ENCODE data around the gene OTOP2.
A peak's percentile ranks its signal among the peaks of the same experiment; 100 is the strongest.
"Not testable (repeated sequence)": the region's sequence is repeated elsewhere in the genome, so short reads cannot be mapped to it uniquely, and the experiment has no call there.

The OTOP2 gene

DNA sequence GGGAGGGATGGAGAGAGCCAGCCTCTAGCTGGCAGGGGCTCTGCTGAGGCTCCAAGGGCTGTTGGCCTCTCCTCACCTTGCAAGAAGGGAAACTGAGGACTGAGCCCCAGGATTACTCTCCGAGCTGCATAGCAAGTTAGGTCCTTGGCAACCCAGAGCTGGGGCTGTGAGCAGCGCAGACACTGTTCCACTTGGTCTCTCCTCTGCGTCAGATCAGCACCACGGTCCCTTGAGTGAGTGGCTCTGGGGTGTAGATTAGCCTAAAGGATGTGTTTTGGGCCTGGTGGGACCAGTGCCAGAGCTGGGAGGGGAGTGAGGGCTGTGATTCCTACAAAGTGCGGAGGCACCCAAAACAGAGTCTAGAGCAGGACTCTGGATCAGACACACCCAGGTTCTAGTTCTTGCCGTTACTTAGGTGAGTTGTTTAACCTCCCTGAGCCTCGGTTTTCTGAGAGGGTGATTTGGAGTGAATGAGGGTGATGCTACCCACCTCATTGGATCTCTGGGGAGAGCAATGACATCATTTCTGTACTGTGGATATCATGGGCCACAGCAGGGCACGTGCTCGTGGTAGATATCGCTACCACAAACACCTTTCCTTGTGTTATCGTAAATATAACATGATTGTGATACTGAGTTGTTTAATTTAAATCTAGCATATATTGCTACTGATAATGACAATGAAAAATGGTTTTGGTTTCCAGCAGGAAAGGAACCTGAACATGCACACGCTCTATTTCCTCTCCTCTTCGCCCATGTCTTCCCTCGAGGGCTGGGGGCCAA is 22.5 kb upstream of the OTOP2 start:
- DNase-seq = no peak

DNA sequence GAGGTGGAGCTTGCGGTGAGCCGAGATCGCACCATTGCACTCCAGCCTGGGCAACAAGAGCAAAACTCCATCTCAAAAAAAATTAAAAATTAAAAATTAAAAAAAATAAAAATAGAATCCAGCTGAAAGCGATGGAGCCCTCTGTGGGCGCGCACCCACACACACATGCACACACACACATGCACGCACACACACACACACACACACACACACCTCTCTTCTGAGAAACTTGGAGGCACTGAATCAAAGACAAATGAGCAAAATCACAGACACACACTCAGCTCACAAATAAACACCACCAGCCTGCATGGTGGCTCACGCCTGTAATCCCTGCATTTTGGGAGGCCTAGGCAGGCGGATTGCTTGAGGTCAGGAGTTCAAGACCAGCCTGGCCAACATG is 21.0 kb upstream of the OTOP2 start:
- no peak for DNase-seq

DNA sequence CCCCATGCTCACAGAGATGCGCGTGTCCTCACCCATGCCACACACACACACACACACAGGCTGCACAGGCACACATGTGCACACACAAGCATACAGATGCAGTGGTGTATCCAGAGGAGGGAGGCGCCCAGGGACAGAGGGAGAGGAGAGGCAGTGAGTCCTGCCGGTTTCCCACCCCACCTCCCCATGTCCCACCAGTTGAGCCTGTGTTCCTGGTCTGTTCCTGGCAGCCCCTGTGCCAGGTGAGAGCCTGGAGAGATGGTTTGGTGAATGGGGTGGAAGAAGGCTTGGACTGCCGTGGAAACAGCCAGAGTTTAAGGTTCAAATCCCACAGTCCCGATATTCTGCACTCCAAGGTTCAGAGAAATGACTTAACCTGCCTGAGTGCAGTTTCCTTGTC is 20.4 kb upstream of the OTOP2 start:
- DNase-seq = no peak

DNA sequence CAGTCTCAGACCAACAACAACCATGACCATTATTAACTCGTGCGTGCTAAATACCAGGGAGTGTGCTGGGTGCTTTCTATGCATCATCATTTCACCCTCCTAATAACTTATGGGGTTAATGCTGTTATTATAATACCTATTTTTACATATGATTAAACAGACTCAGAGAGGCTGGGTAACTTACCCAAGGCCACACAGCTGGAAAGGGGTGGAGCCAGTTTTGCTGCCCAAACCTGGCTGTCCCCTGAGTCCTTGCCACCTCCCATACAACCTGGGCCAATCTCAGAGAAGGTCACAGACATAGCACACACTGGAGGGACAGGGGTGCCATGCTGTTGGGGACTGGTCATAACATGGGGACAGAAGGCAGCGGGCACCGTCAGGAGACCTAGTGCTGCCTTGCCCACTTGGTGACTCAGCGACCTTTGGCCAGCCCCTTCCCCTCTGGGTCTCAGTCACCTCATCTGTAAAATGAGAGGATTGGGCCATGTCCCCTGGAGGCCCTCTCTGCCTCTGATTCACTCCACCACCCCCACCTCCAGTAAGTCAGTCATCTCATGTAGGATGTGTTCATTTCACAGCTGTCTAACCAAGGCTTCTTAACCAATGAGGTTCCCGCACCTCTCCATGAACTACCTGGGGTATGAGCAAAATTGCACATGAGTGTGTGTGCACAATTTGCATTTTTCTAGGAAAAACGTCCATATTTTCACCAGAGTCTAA is 19.2 kb upstream of the OTOP2 start:
- no peak for DNase-seq

DNA sequence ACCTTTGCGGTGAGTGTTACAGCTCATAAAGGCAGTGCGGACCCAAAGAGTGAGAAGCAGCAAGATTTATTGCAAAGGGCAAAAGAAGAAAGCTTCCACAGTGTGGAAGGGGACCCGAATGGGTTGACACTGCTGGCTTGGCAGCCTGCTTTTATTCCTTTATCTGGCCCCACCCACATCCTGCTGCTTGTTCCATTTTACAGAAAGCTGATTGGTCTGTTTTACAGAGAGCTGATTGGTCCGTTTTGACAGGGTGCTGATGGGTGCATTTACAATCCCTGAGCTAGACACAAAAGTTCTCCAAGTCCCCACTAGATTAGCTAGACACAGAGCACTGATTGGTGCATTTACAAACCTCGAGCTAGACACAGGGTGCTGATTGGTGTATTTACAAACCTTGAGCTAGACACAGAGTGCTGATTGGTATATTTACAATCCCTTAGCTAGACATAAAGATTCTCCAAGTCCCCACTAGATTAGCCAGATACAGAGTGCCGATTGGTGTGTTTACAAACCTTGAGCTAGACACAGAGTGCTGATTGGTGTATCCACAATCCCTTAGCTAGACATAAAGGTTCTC is 17.8 kb upstream of the OTOP2 start:
- not testable (repeated sequence) for DNase-seq

DNA sequence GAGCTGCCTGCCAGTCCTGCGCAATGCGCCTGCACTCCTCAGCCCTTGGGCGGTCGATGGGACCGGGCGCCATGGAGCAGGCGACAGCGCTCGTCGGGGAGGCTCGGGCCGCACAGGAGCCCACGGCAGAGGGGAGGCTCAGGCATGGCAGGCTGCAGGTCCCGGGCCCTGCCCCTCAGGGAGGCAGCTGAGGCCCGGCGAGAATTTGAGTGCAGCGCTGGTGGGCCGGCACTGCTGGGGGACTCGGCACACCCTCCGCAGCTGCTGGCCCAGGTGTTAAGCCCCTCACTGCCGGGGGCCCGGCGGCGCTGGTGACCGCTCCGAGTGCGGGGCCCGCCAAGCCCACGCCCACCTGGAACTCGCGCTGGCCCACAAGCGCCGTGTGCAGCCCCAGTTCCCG is 17.1 kb upstream of the OTOP2 start:
- DNase-seq = no peak

DNA sequence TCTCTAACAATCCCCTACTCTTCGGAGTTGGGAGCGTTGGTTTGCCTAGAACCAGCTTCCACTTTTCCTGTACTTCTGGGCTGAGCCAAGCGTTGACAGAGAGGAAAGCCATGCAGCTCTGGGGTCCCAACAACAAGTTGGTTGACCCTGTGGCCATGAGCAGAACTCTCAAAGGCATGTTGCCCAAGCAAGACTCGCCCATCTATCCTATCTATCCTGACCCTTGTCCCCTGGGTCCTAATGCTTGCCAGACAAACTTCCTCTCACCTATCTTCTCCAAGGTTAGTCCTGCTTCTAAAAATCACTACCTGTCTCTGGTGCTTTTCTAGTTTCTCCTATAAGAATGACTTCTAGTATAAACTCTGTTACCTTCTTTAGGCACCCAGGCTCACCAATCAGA is 15.0 kb upstream of the OTOP2 start:
- DNase-seq = not testable (repeated sequence)

DNA sequence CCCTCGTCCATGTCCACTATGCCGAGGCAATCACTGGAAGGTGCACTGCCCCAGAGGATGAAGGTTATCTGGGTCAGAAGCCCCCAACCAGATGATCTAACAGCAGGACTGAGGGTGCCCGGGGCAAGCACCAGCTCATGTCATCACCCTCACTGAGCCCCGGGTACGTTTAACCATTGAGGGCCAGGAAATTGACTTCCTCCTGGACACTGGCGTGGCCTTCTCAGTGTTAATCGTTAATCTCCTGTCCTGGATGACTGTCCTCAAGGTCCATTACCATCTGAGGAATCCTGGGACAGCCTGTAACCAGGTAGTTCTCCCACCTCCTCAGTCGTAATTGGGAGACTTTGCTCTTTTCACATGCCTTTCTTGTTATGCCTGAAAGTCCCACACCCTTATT is 12.7 kb upstream of the OTOP2 start:
- DNase-seq = not testable (repeated sequence)

DNA sequence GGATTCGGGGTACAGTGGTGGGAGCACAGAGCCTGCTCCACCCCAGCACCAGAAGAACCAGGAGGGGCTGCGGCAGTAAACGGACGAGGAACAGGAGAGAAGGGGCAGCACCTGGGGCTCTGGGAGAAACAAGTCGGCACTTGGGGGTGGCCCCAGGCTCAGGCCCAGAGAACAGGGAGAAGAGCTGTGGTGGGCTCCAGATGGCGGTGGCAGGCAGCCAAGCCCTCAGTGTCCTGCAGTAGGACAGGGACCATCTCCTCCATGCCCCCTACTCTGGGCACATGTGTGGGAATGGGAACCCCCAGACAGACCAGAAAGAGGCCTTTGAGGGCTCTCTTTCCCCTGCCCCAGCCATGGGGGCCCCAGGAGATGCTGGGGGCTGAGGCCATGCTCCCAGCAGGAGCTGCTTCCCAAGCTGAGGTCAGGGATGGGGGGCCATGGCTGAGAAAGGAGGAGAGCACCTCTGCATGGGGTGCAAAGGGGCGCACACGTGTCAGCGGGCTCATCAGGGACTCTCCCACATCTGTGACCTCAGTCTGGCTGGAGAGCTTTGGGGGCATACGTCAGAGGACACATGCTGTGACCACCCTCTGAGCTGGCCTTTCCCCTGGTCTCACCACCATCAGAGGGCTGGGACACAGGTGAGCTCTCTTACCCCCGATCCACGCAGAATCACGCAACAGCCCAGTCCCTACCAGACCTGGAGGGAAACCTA is 7.8 kb upstream of the OTOP2 start:
- no peak for DNase-seq

DNA sequence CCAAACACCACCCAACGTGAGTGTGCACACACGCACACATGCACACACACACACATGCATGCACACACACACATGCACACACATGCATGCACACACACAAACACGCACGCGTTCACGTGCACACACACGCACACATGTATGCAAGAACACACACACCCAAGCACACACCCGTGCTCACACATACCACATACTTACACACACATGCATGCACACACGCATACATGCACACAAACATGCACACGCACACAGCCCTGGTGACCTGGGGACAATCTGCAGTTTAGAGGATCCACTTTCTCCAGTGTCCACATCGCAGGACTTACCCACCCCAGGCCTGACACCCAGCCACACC is 7.2 kb upstream of the OTOP2 start:
- no peak for DNase-seq

DNA sequence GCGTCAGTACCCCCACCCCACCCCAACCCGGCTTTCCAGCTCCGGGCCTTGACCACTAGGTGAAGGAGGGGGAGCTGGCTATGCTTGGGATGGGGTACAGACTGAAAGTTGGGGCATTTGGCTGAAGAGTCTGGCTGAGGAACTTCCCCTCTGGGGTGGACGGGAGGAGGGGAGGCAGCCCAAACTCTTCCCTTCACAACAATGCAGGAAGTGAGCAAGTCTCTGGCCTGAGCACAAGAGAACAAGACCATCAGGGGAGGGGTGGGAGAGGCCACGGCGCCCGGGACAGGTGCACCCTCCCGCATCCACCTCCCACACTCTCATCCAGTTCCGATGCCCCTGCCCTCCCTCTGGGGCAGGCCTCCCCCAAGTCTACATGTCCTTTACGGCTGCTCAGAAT is 6.6 kb upstream of the OTOP2 start:
- DNase-seq = peak in 2 of 14 donors; percentile 3 to 4

DNA sequence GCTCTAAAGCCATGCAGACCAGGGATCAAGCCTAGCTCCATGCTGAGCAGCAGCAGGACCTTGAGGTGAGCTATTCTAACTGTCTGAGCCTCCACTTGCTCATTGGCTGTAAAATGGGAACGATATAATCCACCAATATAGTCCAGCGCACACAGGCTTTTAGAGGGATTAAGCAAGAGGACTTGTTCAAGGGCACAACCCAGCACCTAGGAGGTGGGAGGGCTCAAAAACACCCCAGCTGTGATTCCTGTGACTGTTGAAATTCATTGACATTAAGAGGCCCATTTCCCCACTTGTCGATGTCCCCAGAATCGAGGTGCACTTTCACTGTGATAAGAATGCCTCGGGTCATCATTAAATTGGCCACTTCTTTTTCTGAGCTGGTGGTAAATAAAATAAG is 5.2 kb upstream of the OTOP2 start:
- DNase-seq = no peak

DNA sequence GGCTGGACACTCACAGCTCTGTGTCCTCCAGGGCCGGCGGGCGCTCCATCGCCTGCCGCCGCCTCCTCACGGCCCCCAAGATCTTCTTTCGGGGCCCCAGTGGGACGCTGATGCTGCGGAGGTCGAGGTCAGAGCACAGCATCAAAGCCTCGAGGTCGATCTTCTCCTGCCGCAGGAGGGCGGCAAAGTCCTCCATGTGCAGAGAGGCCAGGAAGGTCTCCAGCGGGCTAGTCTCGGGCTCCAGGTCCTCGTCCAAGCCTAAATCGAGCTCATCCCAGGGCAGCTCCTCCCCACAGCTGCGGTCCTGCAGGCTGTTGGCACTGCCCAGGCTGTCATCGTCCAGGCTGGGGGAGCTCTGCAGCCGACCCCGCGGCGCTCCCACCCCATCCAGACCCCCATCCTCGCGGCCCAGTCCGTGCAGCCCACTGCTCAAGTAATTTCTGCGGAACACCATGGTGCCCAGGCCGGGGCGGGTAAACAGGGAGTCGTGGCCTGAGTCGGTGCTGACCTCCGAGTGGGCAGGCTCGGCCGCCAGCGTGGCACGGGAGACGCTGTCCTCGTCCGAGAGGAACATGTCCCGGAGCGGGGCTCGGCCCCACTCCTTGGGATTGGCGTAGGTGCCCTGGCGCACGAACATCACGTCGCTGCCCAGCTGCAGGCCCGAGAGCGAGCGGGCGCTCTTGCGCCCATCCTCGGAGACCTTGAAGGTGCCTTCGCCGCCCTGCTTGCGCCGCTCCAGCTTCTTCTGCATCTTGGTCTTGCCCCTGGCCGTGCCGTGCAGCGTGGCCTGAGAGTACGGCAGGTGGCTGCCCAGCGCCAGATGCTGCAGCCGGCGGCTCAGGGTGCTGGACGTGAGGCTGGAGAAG is 4.4 kb upstream of the OTOP2 start:
- peak in 3 of 14 donors; percentile 3 to 22 (median 5) for DNase-seq

DNA sequence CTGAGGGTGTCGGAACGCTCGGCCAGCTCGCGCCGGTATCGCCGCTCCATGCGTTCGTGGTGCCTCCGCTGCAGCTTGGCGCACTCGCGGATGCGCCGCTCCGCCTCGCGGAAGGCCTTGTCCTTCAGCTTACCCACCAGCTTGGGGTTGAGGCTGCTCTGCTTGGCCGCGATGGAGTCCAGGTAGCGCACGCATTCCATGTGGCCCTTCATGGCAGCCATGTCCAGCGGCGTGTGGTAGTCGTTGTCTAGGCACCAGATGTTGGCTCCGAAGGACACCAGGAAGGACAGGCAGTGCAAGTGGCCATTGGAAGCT is 3.8 kb upstream of the OTOP2 start:
- DNase-seq = no peak

DNA sequence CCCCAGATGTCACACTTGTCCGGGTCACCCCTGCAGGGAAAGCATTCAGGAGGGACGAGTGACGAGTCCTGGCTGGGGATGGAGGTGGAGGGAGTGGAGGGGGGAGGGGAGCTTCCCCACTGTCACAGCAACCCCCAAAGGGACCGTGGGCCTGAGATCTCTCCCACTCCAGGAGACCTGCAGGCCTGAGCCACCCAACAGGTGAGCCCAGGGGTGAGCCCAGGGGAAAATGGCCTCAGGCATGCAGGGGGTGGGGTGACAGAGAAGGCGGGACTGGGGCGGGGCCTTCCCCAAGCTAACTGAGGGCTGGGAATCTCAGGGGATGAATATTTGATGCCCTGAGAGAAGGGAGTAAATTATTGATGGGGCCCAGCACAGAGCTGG is 3.4 kb upstream of the OTOP2 start:
- no peak for DNase-seq

DNA sequence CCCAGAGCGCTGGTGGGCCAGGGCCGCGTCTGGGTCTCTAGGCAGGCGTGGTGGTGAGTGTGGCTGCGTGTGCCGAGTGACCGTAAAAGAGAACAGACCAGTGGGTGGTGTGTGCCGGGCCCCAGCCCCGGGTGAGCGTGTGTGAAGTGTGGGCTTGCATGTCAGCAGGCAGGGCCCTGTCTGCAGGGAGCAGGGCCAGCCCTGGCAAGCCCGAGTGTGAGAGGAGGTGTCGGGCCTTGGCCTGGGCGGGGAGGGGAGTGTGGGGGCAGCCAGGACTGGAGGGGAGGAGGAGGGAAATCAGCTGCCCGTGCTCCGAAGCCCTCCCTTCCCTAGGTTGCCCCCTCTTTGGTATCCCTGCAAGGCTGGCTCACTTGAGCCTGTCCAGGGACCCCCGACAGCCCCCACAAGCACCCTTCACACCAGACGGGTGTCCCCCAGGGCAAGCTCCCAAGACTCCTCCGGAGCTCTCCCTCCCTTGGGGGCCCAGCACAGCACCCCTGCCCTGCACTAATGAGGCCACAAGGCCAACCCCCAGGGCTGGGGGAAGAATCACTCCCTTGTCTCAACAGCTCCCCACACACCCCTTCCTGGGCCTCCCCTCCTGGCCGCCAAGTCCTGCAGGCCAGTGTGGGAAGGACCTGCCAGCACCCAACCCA is 2.9 kb upstream of the OTOP2 start:
- no peak for DNase-seq

DNA sequence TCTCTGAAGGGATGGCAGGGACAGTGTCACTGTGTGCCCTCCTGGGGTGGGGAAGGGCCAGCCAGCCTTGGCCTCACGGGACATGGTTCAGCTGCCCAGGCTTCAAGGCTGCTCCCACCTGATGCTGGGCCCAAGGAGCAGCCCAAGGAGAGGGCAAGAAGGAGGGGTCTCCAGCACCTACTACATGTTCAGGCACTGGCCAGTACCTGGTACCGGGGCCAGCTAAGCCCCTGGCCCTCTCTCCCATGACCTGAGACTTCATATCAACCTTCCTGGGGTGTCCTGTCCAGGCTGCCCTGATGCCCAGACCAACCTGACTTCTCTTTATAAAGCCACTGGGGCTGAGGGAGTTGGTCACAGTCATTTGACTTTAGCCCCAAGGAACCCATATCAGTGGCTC is 2.3 kb upstream of the OTOP2 start:
- no peak for DNase-seq

DNA sequence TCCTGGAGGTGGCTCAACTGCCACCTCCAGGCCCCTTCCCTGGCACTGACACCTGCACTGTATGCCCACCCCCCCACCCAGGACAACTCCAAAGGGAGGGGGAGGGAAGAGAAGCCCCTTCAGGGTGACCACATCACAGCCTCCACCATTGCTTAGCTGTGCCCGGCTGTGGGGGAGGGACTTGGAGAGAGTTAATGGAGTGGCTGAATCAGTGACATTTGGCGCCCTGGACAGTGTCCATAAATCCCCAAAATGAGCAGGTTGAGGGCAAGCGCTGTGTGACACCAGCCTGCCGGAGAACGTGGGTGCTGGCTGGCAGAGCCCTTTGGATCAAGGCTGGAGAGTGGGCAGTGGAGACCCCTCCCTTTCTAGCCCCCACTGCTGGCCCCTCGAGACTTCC is 1.9 kb upstream of the OTOP2 start:
- DNase-seq = no peak

DNA sequence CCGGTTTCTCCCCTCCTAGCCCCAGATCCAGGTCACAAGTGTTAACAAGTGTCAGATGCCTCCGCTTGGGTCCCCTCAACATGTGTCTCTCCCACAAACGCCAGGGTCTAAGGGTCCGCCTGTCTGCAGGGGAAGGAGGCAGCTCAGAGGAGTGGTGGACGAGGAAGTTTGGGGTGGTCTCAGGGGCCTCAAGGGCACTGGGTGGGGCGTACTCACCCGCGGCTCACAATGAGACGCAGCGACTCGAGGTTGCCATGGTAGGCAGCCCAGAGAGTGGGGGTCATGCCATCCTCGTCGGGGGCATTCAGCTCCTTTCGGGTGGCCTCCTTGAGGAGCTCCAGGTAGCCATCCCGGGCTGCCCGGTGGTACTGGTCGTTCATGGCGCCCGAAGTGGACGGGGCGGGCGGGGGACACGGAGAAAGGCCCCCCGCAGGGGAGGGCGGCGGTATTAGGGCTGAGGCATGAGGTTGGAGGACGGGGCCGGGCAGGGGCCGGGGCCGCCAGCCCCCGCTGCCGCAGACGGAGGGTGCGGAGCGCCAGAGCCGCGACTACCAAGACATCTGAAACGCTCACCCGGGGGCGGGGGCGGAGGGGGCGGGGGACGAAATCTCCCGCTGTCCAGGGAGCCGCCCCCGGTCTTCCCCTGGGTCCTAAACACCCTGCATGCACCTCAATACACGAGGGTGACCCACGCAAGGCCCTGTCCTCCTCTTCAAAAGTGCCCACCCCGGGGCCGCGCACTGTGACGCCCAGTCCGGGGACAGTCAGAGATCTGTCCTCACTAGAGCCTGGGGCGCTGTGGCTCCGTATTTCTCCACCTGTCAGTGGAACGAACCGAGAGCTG is 1.2 kb upstream of the OTOP2 start, which contains the start of gene USH1G:
Gene USH1G (minus strand): TSS at position 562 of the 844 bp plus-strand sequence. CDS start 182 bp downstream, at position 380.
- DNase-seq = no peak

DNA sequence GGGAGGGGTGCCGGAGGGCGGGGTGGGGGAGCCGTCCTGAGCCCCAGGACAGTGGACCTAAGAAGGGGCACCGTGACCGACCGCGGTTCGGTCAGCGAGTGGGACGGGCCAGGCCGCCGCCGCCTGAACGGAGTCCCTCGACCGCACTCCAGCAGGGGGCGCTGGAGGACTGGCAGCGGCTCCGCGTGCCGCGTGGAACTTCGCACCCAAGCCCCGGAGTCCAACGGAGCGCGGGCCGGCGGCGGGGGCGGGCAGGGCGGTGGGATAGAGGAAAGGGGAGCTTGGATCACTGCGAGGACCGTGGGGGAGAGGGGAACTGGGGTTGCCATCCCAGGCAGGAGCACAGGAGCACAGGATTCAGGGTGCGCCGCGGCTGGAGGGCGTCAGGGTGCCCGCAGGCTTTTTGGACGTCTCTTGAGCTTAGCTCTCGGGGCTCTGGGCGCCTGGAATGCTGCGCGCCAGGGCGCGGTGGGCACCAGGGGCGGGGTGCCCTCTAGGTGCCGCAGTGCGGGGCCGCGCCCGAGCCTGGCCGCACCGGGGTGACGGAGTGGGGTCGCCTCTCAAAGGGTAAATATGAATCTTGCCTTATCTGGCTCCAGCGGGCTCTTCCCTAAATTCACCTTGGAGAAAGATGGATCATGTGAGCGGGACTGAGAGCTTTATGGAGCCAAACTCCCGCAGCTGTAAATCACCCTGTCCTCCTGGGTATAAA is 379 bp upstream of the OTOP2 start:
- peak in 8 of 14 donors; percentile 3 to 58 (median 16) for DNase-seq
